ENCODE measurements around the gene TRPC4AP.

Gene TRPC4AP

GRCh38 chr20:35001596-35002362, 90.8 kb downstream of the TRPC4AP start:
- no peak for DNase-seq (ENCODE audit: low read depth)

GRCh38 chr20:35000922-35001595, 91.5 kb downstream of the TRPC4AP start:
- no peak for DNase-seq (ENCODE audit: low read depth)

- no peak for DNase-seq (ENCODE audit: low read depth)
These were observed 92.2 kb downstream of the TRPC4AP start for GRCh38 chr20:35000311-35000921.

GRCh38 chr20:34999782-35000181, 92.8 kb downstream of the TRPC4AP start:
- DNase-seq (ENCODE audit: low read depth) = no peak

GRCh38 chr20:34999021-34999451, 93.6 kb downstream of the TRPC4AP start:
- no peak for DNase-seq (ENCODE audit: low read depth)

GRCh38 chr20:34998331-34998950, 94.2 kb downstream of the TRPC4AP start:
- no peak for DNase-seq (ENCODE audit: low read depth)

GRCh38 chr20:34997774-34998173, 94.8 kb downstream of the TRPC4AP start:
- DNase-seq (ENCODE audit: low read depth) = no peak

GRCh38 chr20:34997131-34997561, 95.5 kb downstream of the TRPC4AP start:
- no peak for DNase-seq (ENCODE audit: low read depth)

- no peak for DNase-seq (ENCODE audit: low read depth)
These were observed 96.2 kb downstream of the TRPC4AP start for GRCh38 chr20:34996243-34997028.

GRCh38 chr20:34995696-34996095, 96.9 kb downstream of the TRPC4AP start:
- DNase-seq (ENCODE audit: low read depth) = no peak

GRCh38 chr20:34995192-34995591, 97.4 kb downstream of the TRPC4AP start:
- no peak for DNase-seq (ENCODE audit: low read depth)

- DNase-seq (ENCODE audit: low read depth) = no peak
These were observed 98.0 kb downstream of the TRPC4AP start for GRCh38 chr20:34994509-34995131.

- DNase-seq (ENCODE audit: low read depth) = no peak
These were observed 98.6 kb downstream of the TRPC4AP start for GRCh38 chr20:34993941-34994508.

- no peak for DNase-seq (ENCODE audit: low read depth)
These were observed 99.7 kb downstream of the TRPC4AP start for GRCh38 chr20:34992751-34993417.

- DNase-seq (ENCODE audit: low read depth) = no peak
These were observed 101.9 kb downstream of the TRPC4AP start for GRCh38 chr20:34990661-34991214.

GRCh38 chr20:34990231-34990630, 102.4 kb downstream of the TRPC4AP start:
- DNase-seq (ENCODE audit: low read depth) = no peak

GRCh38 chr20:34989670-34990069, 102.9 kb downstream of the TRPC4AP start:
- DNase-seq (ENCODE audit: low read depth) = no peak

GRCh38 chr20:34989118-34989517, 103.5 kb downstream of the TRPC4AP start:
- DNase-seq (ENCODE audit: low read depth) = no peak

GRCh38 chr20:34988191-34988540, 104.4 kb downstream of the TRPC4AP start:
- no peak for DNase-seq (ENCODE audit: low read depth)

Measured in T-helper 22 cell (primary cell).